Kidney (tissue), 14 donors: ENCODE data around the gene SMPD2. TPM values are rescaled to one million over a fixed set of nuclear protein-coding genes. Genes with fewer than 3 reads are reported as not detected.

Experiments used
- DNase-seq, 5 donors: peaks; one replicate each; pipeline ENCODE4 v3.0.0-alpha.2; 2013 to 2020
- FAIRE-seq: peaks from 2 replicates; lab custom pipeline; 2012; peaks lifted over from hg19 to GRCh38; lab: Jason Lieb, UNC
- H3K27ac ChIP-seq, 2 donors: one replicate each; pipeline ENCODE4 v1.7.0; 2013; ENCODE audit warnings: low read depth in 2 of 2, low read length in 2 of 2, inconsistent platforms in 1 of 2
- H3K27me3 ChIP-seq: one replicate; pipeline ENCODE4 v1.7.1; 2013; ENCODE audit warnings: low read length, inconsistent platforms; ENCODE audit not compliant: control insufficient read depth, insufficient read depth
- H3K36me3 ChIP-seq, 3 donors: one replicate each; pipeline versions ENCODE4 v1.7.0 to v1.7.1; 2013; ENCODE audit warnings: low read length in 3 of 3, control low read depth in 1 of 3, inconsistent platforms in 1 of 3; ENCODE audit not compliant: insufficient read depth in 3 of 3, control insufficient read depth in 2 of 3
- H3K4me1 ChIP-seq, 3 donors: one replicate each; pipeline versions ENCODE4 v1.7.0 to v1.7.1; 2013; ENCODE audit warnings: low read length in 3 of 3, inconsistent platforms in 1 of 3, low read depth in 1 of 3; ENCODE audit not compliant: control insufficient read depth in 2 of 3, insufficient read depth in 2 of 3
- H3K4me3 ChIP-seq, 3 donors: one replicate each; pipeline versions ENCODE4 v1.7.0 to v1.8.1; 2013; ENCODE audit warnings: low read length in 3 of 3, control low read depth in 1 of 3, inconsistent platforms in 1 of 3
- H3K9ac ChIP-seq, 3 donors: one replicate each; pipeline versions ENCODE4 v1.7.0 to v1.7.1; 2013; ENCODE audit warnings: low read length in 3 of 3, control low read depth in 1 of 3, inconsistent platforms in 1 of 3
- H3K9me3 ChIP-seq, 3 donors: one replicate each; pipeline versions ENCODE4 v1.7.0 to v1.7.1; 2013; ENCODE audit warnings: low read length in 3 of 3, control low read depth in 1 of 3, inconsistent platforms in 1 of 3; ENCODE audit not compliant: control insufficient read depth in 2 of 3, insufficient read depth in 1 of 3
- CTCF ChIP-seq: IDR thresholded peaks from 3 replicates; pipeline ENCODE4 v1.5.1; 2012; ENCODE audit warnings: mild to moderate bottlenecking, moderate library complexity, borderline replicate concordance; ENCODE audit not compliant: insufficient read depth; ENCODE audit errors: extremely low read depth
- intact Hi-C: fragments of 100-400 bp; cut with DNase I; formaldehyde crosslinking; loops from one replicate; pipeline ENCODE4 v1.11.1; 2022
- polyA plus RNA-seq: library from polyadenylated mRNA; stranded (reverse); fragments of 350-450 nt; fragmentation: Illumina TruSeq; extraction: RNeasy Lipid Tissue Mini Kit (QIAGEN cat#74804); gene quantifications from one replicate; pipeline ENCODE4 v1.2.3, GENCODE V29; 2014; ENCODE audit warnings: low read depth, low replicate concordance; ENCODE audit not compliant: insufficient read depth
- total RNA-seq: library from RNA; stranded (reverse); fragmentation: NEBNext Ultra II Directional; extraction: Animal tissue kit (Norgen Biotek cat#: 25700); gene quantifications from one replicate; pipeline ENCODE4 v1.2.1, GENCODE V29; 2021
- donor health status: control.
- donor health status: control.
- donor health status: control.
- donor health status: control.
- donor health status: control.
- donor health status: DM: yes; HTN: yes; CAD: no.
- donor health status: Normal renal cell carcinoma (clear cell type).

SMPD2 gene
- total and polyA plus RNA-seq, 2 donors from 2014 or later = 14.7 to 17.4 TPM

GRCh38 chr6:109482905-109483734 lies 42.6 kb downstream of the SMPD2 start, which contains the start of gene ZBTB24:
Gene ZBTB24, minus strand, starts transcription at chr6:109483219. Its CDS starts 1,193 bp downstream, at chr6:109482026.
- Histone ChIP-seq H3K9me3 (no peaks in the 10 kb centered on the region), H3K9ac (peak within 1 kb of the TSS; percentile 20 to 75 (median 67)), H3K27me3 (no peaks in the 10 kb centered on the region), H3K27ac (peak within 1 kb of the TSS; percentile 37 to 78), H3K36me3 (no peaks in the 10 kb centered on the region), H3K4me3 (peak within 1 kb of the TSS; percentile 85 to 89 (median 86)), H3K4me1 (peaks cover 0 to 24% (median 11%) of the 10 kb centered on the region in 3 donors)
- TF ChIP-seq CTCF = no peak
- intact Hi-C loops = no loop called here
- FAIRE-seq (no peak), DNase-seq (peak; percentile 93 to 98 (median 95))

DNA sequence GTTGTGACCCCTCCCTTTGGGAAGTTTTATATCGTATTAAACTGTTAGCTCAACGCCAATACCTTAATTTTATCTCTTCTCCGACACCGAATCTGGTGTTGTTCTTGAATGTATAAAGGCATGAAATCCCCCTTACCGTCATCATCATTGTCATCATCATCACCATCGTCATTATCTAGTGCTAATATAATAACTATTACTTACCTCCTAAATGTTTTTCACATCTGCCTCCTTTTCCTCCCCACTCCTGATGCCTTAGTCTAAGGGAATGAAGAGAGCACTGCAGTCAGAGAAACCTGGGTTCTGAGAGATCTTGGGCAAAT lies 43.2 kb downstream of the SMPD2 start:
- TF ChIP-seq CTCF = no peak
- FAIRE-seq (no peak), DNase-seq (no peak)
- Histone ChIP-seq H3K9me3 (no peaks in the 10 kb centered on the region), H3K27me3 (no peaks in the 10 kb centered on the region), H3K9ac (peak overlapping the region in 2 of 3 donors; percentile 36 to 53), H3K4me1 (peaks cover 0 to 21% (median 8%) of the 10 kb centered on the region in 3 donors), H3K36me3 (no peaks in the 10 kb centered on the region), H3K27ac (no peak overlapping the region), H3K4me3 (peak overlapping the region; percentile 71 to 85 (median 73))
- intact Hi-C loops = no loop called here

DNA sequence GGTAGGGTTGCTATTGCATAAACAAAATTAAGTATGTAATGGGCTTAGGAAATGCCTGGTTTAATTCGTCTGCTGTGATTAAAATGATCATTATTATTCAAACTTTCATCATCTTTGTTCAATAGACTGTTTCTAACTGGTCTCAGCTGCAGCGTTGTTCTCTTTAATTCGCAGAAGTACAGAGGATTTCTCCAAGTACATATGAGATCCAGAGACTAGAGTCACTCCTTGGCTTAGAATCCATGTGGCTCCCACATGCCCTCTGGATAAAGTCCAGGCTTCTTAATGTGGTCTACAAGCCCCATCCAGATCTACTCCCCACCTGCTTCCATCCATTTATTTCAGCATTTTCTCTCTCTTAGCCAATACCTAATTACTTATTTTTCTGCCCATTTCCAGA lies 43.6 kb downstream of the SMPD2 start:
- FAIRE-seq (no peak), DNase-seq (no peak)
- H3K27ac ChIP-seq = no peak overlapping the region
- H3K36me3 ChIP-seq = no peaks in the 10 kb centered on the region
- no peaks in the 10 kb centered on the region for H3K9me3 ChIP-seq
- H3K4me3 ChIP-seq = peak overlapping the region in 1 of 3 donors; percentile 73
- TF ChIP-seq CTCF = no peak
- peaks cover 0 to 20% (median 8%) of the 10 kb centered on the region in 3 donors for H3K4me1 ChIP-seq
- intact Hi-C loops = no loop called here
- H3K9ac ChIP-seq = no peak overlapping the region
- no peaks in the 10 kb centered on the region for H3K27me3 ChIP-seq
